22Rv1 (cell line): ENCODE measurements around the gene EXOC4.

ENCODE experiments used
- ZFX ChIP-seq: fragments of 450-650 bp; IDR thresholded peaks from 2 replicates; pipeline ENCODE4 v1.6.1; 2017; ENCODE audit warnings: antibody characterized with exemption, borderline replicate concordance
- TF ChIP-seq, protein P1 (sequence below): fragments of 450-650 bp; IDR thresholded peaks from 2 replicates; pipeline ENCODE4 v1.5.1; 2017; ENCODE audit warnings: mild to moderate bottlenecking

DNA sequence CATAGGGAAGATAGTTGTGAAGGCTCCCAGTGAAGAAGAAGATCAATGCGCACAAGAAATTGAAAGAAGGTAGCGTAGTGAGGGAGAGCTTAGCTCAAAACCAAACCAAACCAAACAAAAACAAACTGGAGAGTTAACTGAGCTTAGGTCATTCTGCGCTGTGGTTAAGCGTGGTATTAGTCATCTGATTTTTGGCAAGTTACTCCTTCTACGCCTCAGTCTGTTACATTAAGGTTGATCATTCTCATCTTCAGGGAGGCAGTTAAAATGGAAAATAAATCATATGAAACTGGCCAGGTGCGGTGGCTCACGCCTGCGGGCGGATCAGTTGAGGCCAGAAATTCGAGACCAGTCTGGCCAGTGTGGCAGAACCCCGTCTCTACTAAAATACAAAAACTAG lies 259.7 kb downstream of the EXOC4 start:
- TF ChIP-seq, protein P1, sequence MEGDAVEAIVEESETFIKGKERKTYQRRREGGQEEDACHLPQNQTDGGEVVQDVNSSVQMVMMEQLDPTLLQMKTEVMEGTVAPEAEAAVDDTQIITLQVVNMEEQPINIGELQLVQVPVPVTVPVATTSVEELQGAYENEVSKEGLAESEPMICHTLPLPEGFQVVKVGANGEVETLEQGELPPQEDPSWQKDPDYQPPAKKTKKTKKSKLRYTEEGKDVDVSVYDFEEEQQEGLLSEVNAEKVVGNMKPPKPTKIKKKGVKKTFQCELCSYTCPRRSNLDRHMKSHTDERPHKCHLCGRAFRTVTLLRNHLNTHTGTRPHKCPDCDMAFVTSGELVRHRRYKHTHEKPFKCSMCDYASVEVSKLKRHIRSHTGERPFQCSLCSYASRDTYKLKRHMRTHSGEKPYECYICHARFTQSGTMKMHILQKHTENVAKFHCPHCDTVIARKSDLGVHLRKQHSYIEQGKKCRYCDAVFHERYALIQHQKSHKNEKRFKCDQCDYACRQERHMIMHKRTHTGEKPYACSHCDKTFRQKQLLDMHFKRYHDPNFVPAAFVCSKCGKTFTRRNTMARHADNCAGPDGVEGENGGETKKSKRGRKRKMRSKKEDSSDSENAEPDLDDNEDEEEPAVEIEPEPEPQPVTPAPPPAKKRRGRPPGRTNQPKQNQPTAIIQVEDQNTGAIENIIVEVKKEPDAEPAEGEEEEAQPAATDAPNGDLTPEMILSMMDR = no peak
- TF ChIP-seq ZFX = no peak
